Stomach (tissue), 9 donors: ENCODE results near the gene PCDHGA9. TPM values are rescaled to one million over a fixed set of nuclear protein-coding genes. Genes with fewer than 3 reads are reported as not detected.

ENCODE experiments used
- DNase-seq, 2 donors: peaks; one replicate each; pipeline versions ENCODE4 v3.0.0 to v3.0.0-alpha.2; 2013 to 2019
- H3K27ac ChIP-seq, 5 donors: fragments of 200-600 bp in 4 of 5; sonication (generic) in 4 of 5; one replicate each; pipeline ENCODE4 v1.5.1; 2013 to 2019; ENCODE audit warnings: mild to moderate bottlenecking in 1 of 5, moderate library complexity in 1 of 5
- H3K27me3 ChIP-seq, 3 donors: fragments of 200-600 bp; sonication (generic); one replicate each; pipeline ENCODE4 v1.5.1; 2017 to 2019; ENCODE audit warnings: mixed run types in 1 of 3
- H3K36me3 ChIP-seq, 4 donors: fragments of 200-600 bp; sonication (generic); 1 replicate in 3 of 4; 2 replicates in 1 of 4; pipeline ENCODE4 v1.5.1; 2016 to 2019
- H3K4me1 ChIP-seq, 4 donors: fragments of 200-600 bp; sonication (generic); one replicate each; pipeline ENCODE4 v1.5.1; 2016 to 2019
- H3K4me3 ChIP-seq, 4 donors: fragments of 200-600 bp; sonication (generic) in 3 of 4; one replicate each; pipeline ENCODE4 v1.5.1; 2016 to 2019; ENCODE audit warnings: mild to moderate bottlenecking in 1 of 4
- H3K9me3 ChIP-seq, 4 donors: fragments of 200-600 bp; sonication (generic); one replicate each; pipeline ENCODE4 v1.5.1; 2016 to 2019
- CTCF ChIP-seq, 7 experiments: fragments of 450-650 bp in 4 of 7; fragments of 200-600 bp in 3 of 7; sonication (generic) in 3 of 7; IDR thresholded peaks; one replicate each; pipeline ENCODE4 v1.5.1; 2016 to 2019; ENCODE audit warnings: antibody characterized with exemption in 7 of 7, control low read depth in 2 of 7, mild to moderate bottlenecking in 1 of 7
- EP300 ChIP-seq: sonication (generic); formaldehyde crosslinking; IDR thresholded peaks from one replicate; pipeline ENCODE4 v1.6.1; 2017; ENCODE audit warnings: antibody characterized with exemption
- POLR2A ChIP-seq, 4 donors: fragments of 450-650 bp; IDR thresholded peaks; one replicate each; pipeline ENCODE4 v1.6.1; 2016; ENCODE audit warnings: antibody characterized with exemption in 4 of 4, control low read depth in 2 of 4, mild to moderate bottlenecking in 1 of 4, moderate library complexity in 1 of 4
- POLR2AphosphoS5 ChIP-seq, 3 donors: sonication (generic); formaldehyde crosslinking; IDR thresholded peaks; one replicate each; pipeline ENCODE4 v1.6.1; 2016; ENCODE audit warnings: antibody characterized with exemption in 3 of 3
- WGBS, 5 donors: extraction: QIAGEN DNeasy Blood & Tissue Kit in 3 of 5; methylation state at CpG; one replicate each; pipeline versions ENCODE4 v1.1.5 to v1.1.7; 2013 to 2018; 5-methylcytosine and 5-hydroxymethylcytosine counted together
- intact Hi-C: fragments of 100-400 bp; cut with DNase I; formaldehyde crosslinking; loops from one replicate; pipeline ENCODE4 v1.15.1; 2023; ENCODE audit warnings: low total_unique reads
- polyA plus RNA-seq, 3 donors: library from polyadenylated mRNA; stranded (reverse); fragments of 200-250 nt; gene quantifications; one replicate each; pipeline ENCODE4 v1.2.3, GENCODE V29; 2013
- total RNA-seq, 5 donors: library from RNA; depleted of rRNA; stranded (reverse); fragments of >200 nt; gene quantifications; one replicate each; pipeline versions ENCODE4 v1.1.0 to v1.2.3, GENCODE V29; 2014 to 2016
- donor health status: healthy with polysubstance abuse.
- donor health status: Bipolar disorder and iron deficiency.
- donor health status: healthy.

The PCDHGA9 gene
- total and polyA plus RNA-seq, 8 donors = 0.13 to 10.1 (median 2.0) TPM; not detected in 2

GRCh38 chr5:141417494-141418172 is 15.1 kb downstream of the PCDHGA9 start, which contains the start of gene PCDHGB7:
Gene PCDHGB7 (plus strand): TSS chr5:141417677. CDS start chr5:141417860, 183 bp downstream.
- Histone ChIP-seq H3K27ac (peak within 1 kb of the TSS in 2 of 5 donors; percentile 17 to 49), H3K27me3 (peaks cover 0 to 85% (median 23%) of the 10 kb centered on the region in 3 donors), H3K4me1 (peaks cover 0 to 41% (median 9%) of the 10 kb centered on the region in 4 donors), H3K36me3 (peaks cover 0 to 18% (median 2%) of the 10 kb centered on the region in 4 donors), H3K4me3 (peak within 1 kb of the TSS; percentile 31 to 49 (median 40)), H3K9me3 (peaks cover 67 to 99% (median 94%) of the 10 kb centered on the region in 4 donors)
- DNase-seq = peak; percentile 63 to 83
- intact Hi-C loops = loop anchor here (10.0 kb wide), 1 partner anchor 107 kb away; no protein-coding TSS in a partner anchor
- WGBS, 5 donors = 7 to 15% (median 12%) methylated on average over 41 to 46 of the region's 47 CpGs
- peak in 5 of 7 experiments; percentile 8 to 52 (median 22) for TF ChIP-seq CTCF (IDR thresholded peaks at IDR 0.05)

- no peak for DNase-seq
- Histone ChIP-seq H3K36me3 (peaks cover 0 to 20% (median 0%) of the 10 kb centered on the region in 4 donors), H3K27me3 (peaks cover 0 to 77% (median 24%) of the 10 kb centered on the region in 3 donors), H3K9me3 (peaks cover 65 to 99% (median 94%) of the 10 kb centered on the region in 4 donors), H3K4me3 (no peak overlapping the region), H3K27ac (no peak overlapping the region), H3K4me1 (peaks cover 0 to 34% (median 9%) of the 10 kb centered on the region in 4 donors)
- WGBS, 5 donors = 25 to 33% (median 28%) methylated on average over 54 to 74 of the region's 74 CpGs
- intact Hi-C loops = loop anchor here (10.0 kb wide), 1 partner anchor 106 kb away; no protein-coding TSS in a partner anchor
- no peak for TF ChIP-seq EP300
- no peak for TF ChIP-seq POLR2A (IDR thresholded peaks at IDR 0.05)
- TF ChIP-seq CTCF (IDR thresholded peaks at IDR 0.05) = no peak
- no peak for TF ChIP-seq POLR2AphosphoS5 (IDR thresholded peaks at IDR 0.05)
These were observed 16.7 kb downstream of the PCDHGA9 start for GRCh38 chr5:141419074-141419880.

- Histone ChIP-seq H3K4me1 (peaks cover 0 to 29% (median 9%) of the 10 kb centered on the region in 4 donors), H3K27me3 (peaks cover 0 to 72% (median 20%) of the 10 kb centered on the region in 3 donors), H3K27ac (no peak within 1 kb of the TSS), H3K36me3 (peaks cover 0 to 25% (median under 1%) of the 10 kb centered on the region in 4 donors), H3K9me3 (peaks cover 61 to 100% (median 96%) of the 10 kb centered on the region in 4 donors), H3K4me3 (peak within 1 kb of the TSS; percentile 9 to 35 (median 23))
- intact Hi-C loops = no loop called here
- WGBS, 5 donors = 9 to 17% (median 11%) methylated on average over 35 to 42 of the region's 42 CpGs
- TF ChIP-seq CTCF (IDR thresholded peaks at IDR 0.05) (peak in 1 of 7 experiments; percentile 23), POLR2AphosphoS5 (IDR thresholded peaks at IDR 0.05) (no peak)
- DNase-seq = peak in 1 of 2 donors; percentile 60
These were observed 18.4 kb downstream of the PCDHGA9 start, which contains the start of gene PCDHGA11 for GRCh38 chr5:141420855-141421488. Gene PCDHGA11 (plus strand): TSS chr5:141421051. CDS start chr5:141421228, 177 bp downstream.

GRCh38 chr5:141421489-141421855 is 18.9 kb downstream of the PCDHGA9 start:
- Histone ChIP-seq H3K9me3 (peaks cover 66 to 100% (median 97%) of the 10 kb centered on the region in 4 donors), H3K27me3 (peaks cover 0 to 75% (median 20%) of the 10 kb centered on the region in 3 donors), H3K27ac (no peak overlapping the region), H3K4me3 (peak overlapping the region; percentile 9 to 35 (median 23)), H3K4me1 (peaks cover 0 to 29% (median 9%) of the 10 kb centered on the region in 4 donors), H3K36me3 (peaks cover 0 to 29% (median 3%) of the 10 kb centered on the region in 4 donors)
- intact Hi-C loops = no loop called here
- TF ChIP-seq POLR2AphosphoS5 (IDR thresholded peaks at IDR 0.05) (no peak), EP300 (no peak), POLR2A (IDR thresholded peaks at IDR 0.05) (no peak), CTCF (IDR thresholded peaks at IDR 0.05) (no peak)
- no peak for DNase-seq
- WGBS, 5 donors = 9 to 15% (median 10%) methylated on average over 13 of the region's 13 CpGs
